AML-193 (cell line): ENCODE measurements around the gene CHSY1.

Experiments used
- DNase-seq, 2 experiments: peaks; one replicate each; lab custom pipeline; 2025; lab: John Stamatoyannopoulos, UW

Gene CHSY1

GRCh38 chr15:101171954-101172353, 79.9 kb downstream of the CHSY1 start:
- no peak for DNase-seq

- no peak for DNase-seq
Observed at GRCh38 chr15:101170568-101171350, 81.1 kb downstream of the CHSY1 start.

- DNase-seq = no peak
Observed at GRCh38 chr15:101169495-101170071, 82.3 kb downstream of the CHSY1 start.

- no peak for DNase-seq
Observed at GRCh38 chr15:101168898-101169494, 82.9 kb downstream of the CHSY1 start.

GRCh38 chr15:101168463-101168824, 83.4 kb downstream of the CHSY1 start:
- peak; percentile 88 to 90 for DNase-seq

- DNase-seq = peak; percentile 88 to 90
Observed at GRCh38 chr15:101167753-101168462, 83.9 kb downstream of the CHSY1 start.

GRCh38 chr15:101167411-101167752, 84.5 kb downstream of the CHSY1 start:
- no peak for DNase-seq

GRCh38 chr15:101165905-101166471, 85.9 kb downstream of the CHSY1 start:
- no peak for DNase-seq

GRCh38 chr15:101162701-101163483, 89.0 kb downstream of the CHSY1 start:
- DNase-seq = no peak

- no peak for DNase-seq
Observed at GRCh38 chr15:101161656-101162055, 90.2 kb downstream of the CHSY1 start.

- DNase-seq = no peak
Observed at GRCh38 chr15:101159936-101160815, 91.7 kb downstream of the CHSY1 start.

GRCh38 chr15:101159096-101159935, 92.5 kb downstream of the CHSY1 start:
- DNase-seq = no peak

GRCh38 chr15:101158166-101159095, 93.4 kb downstream of the CHSY1 start:
- DNase-seq = no peak

- no peak for DNase-seq
Observed at GRCh38 chr15:101157721-101158120, 94.1 kb downstream of the CHSY1 start.

- no peak for DNase-seq
Observed at GRCh38 chr15:101156509-101157159, 95.2 kb downstream of the CHSY1 start.

- no peak for DNase-seq
Observed at GRCh38 chr15:101156061-101156460, 95.8 kb downstream of the CHSY1 start.

GRCh38 chr15:101153801-101154656, 97.8 kb downstream of the CHSY1 start:
- no peak for DNase-seq
